GM23338 (cell line): ENCODE data around the gene GLI3. TPM values are rescaled to one million over a fixed set of nuclear protein-coding genes. Genes with fewer than 3 reads are reported as not detected.
A peak's percentile ranks its signal among the peaks of the same experiment; 100 is the strongest.

Experiments
- ATAC-seq: fragments of 200-7000 bp; cut with Tn5 transposase; 3 replicates; pipeline ENCODE4 v1.9.1; 2020
- DNase-seq: peaks from one replicate; pipeline ENCODE4 v3.0.0-alpha.2; 2015; ENCODE audit warnings: low spot score
- H2AFZ ChIP-seq: fragments of 200-600 bp; sonication (generic); 2 replicates; pipeline ENCODE4 v1.8.0; 2016; ENCODE audit warnings: antibody characterized with exemption, mild to moderate bottlenecking, moderate library complexity
- H3F3A ChIP-seq: fragments of 200-600 bp; sonication (generic); replicated peaks from 2 replicates; pipeline ENCODE4 v1.8.0; 2017; ENCODE audit warnings: antibody characterized with exemption, mixed run types, low read depth
- H3K27ac ChIP-seq: fragments of 200-600 bp; sonication (generic); 2 replicates; pipeline ENCODE4 v1.6.1; 2016; ENCODE audit warnings: low read depth
- H3K27me3 ChIP-seq: fragments of 200-600 bp; sonication (generic); 2 replicates; pipeline ENCODE4 v1.8.0; 2016; ENCODE audit warnings: mild to moderate bottlenecking, mixed run types, moderate library complexity; ENCODE audit not compliant: insufficient read depth
- H3K36me3 ChIP-seq: fragments of 200-600 bp; sonication (generic); 2 replicates; pipeline ENCODE4 v1.8.0; 2016; ENCODE audit warnings: mild to moderate bottlenecking; ENCODE audit not compliant: insufficient read depth
- H3K4me1 ChIP-seq: fragments of 200-600 bp; sonication (generic); 2 replicates; pipeline ENCODE4 v1.8.0; 2016; ENCODE audit warnings: mild to moderate bottlenecking, moderate library complexity; ENCODE audit not compliant: insufficient read depth
- H3K4me2 ChIP-seq: fragments of 200-600 bp; sonication (generic); 2 replicates; pipeline ENCODE4 v1.7.1; 2017; ENCODE audit warnings: mixed run types
- H3K4me3 ChIP-seq: fragments of 200-600 bp; sonication (generic); 2 replicates; pipeline ENCODE4 v1.6.1; 2016; ENCODE audit warnings: mixed run types
- H3K79me2 ChIP-seq: fragments of 200-600 bp; sonication (generic); replicated peaks from 2 replicates; pipeline ENCODE4 v1.8.0; 2017; ENCODE audit warnings: mild to moderate bottlenecking; ENCODE audit not compliant: insufficient read depth
- H3K9me2 ChIP-seq: fragments of 200-600 bp; sonication (generic); 2 replicates; pipeline ENCODE4 v1.8.0; 2017; ENCODE audit not compliant: insufficient read depth
- H4K20me1 ChIP-seq: fragments of 200-600 bp; sonication (generic); replicated peaks from 2 replicates; pipeline ENCODE4 v1.8.0; 2017; ENCODE audit warnings: mild to moderate bottlenecking; ENCODE audit not compliant: insufficient read depth
- H3K27ac Mint-ChIP-seq: 2 replicates; pipeline ENCODE4 v1.8.0; 2020; ENCODE audit warnings: inconsistent platforms, mild to moderate bottlenecking, moderate library complexity, mixed read lengths
- H3K27me3 Mint-ChIP-seq: 3 replicates; pipeline ENCODE4 v1.8.0; 2022; ENCODE audit warnings: low read depth, mild to moderate bottlenecking, moderate library complexity, mixed read lengths, inconsistent platforms; ENCODE audit not compliant: insufficient read depth, poor library complexity
- H3K36me3 Mint-ChIP-seq: 3 replicates; pipeline ENCODE4 v1.8.0; 2021; ENCODE audit warnings: low read depth, mild to moderate bottlenecking, inconsistent platforms, moderate library complexity, mixed read lengths
- H3K4me1 Mint-ChIP-seq: 3 replicates; pipeline ENCODE4 v1.8.0; 2020; ENCODE audit warnings: mild to moderate bottlenecking, inconsistent platforms, mixed read lengths
- H3K4me3 Mint-ChIP-seq: 3 replicates; pipeline ENCODE4 v1.8.0; 2021; ENCODE audit warnings: moderate library complexity, mild to moderate bottlenecking, inconsistent platforms, mixed read lengths
- H3K9me3 Mint-ChIP-seq: 3 replicates; pipeline ENCODE4 v1.8.0; 2020; ENCODE audit warnings: moderate library complexity, mild to moderate bottlenecking, inconsistent platforms, mixed read lengths
- CTCF ChIP-seq, 2 experiments: fragments of 200-600 bp in 1 of 2; sonication (generic) in 1 of 2; conservative IDR thresholded peaks; 2 replicates each; pipeline versions ENCODE4 v1.5.1 to v1.6.1; 2016 to 2017; ENCODE audit warnings: antibody characterized with exemption in 2 of 2, low read depth in 2 of 2, mild to moderate bottlenecking in 2 of 2, moderate library complexity in 1 of 2
- ETS1 ChIP-seq: IDR thresholded peaks from 2 replicates; pipeline ENCODE4 v1.6.1; 2016; ENCODE audit warnings: antibody characterized with exemption
- EZH2 ChIP-seq: fragments of 200-600 bp; sonication (generic); IDR thresholded peaks from one replicate; pipeline ENCODE4 v1.8.0; 2017; ENCODE audit warnings: antibody characterized with exemption, mild to moderate bottlenecking, low read depth; ENCODE audit not compliant: unreplicated experiment
- EZH2phosphoT487 ChIP-seq: fragments of 200-600 bp; sonication (generic); IDR thresholded peaks from one replicate; pipeline ENCODE4 v1.8.1; 2018; ENCODE audit warnings: antibody characterized with exemption; ENCODE audit not compliant: unreplicated experiment
- NANOG ChIP-seq: IDR thresholded peaks from 2 replicates; pipeline ENCODE4 v1.6.1; 2016; ENCODE audit warnings: antibody characterized with exemption, borderline replicate concordance
- POLR2AphosphoS5 ChIP-seq: IDR thresholded peaks from 2 replicates; pipeline ENCODE4 v1.6.1; 2016; ENCODE audit warnings: antibody characterized with exemption, low read depth
- ZNF114 ChIP-seq: fragments of 250-450 bp; sonication (Bioruptor Pico); IDR thresholded peaks from 2 replicates; pipeline ENCODE4 v1.5.0; 2020; ENCODE audit warnings: mild to moderate bottlenecking, moderate library complexity
- polyA plus RNA-seq: library from polyadenylated mRNA; unstranded; fragments of >200 nt; fragmentation: Nextera tagmentation; extraction: Ambion mirVana; gene quantifications from 2 replicates; pipeline ENCODE4 v1.2.1, GENCODE V29; 2016
- total RNA-seq: library from RNA; depleted of rRNA; stranded (reverse); fragments of >200 nt; shearing (Covaris generic); gene quantifications from 2 replicates; pipeline ENCODE4 v1.2.3, GENCODE V29; 2014
- TF ChIP-seq, protein P1 (sequence below): IDR thresholded peaks from one replicate; pipeline ENCODE4 v1.6.1; 2018; ENCODE audit warnings: antibody characterized with exemption; ENCODE audit not compliant: unreplicated experiment
- TF ChIP-seq, protein P2 (sequence below): fragments of 250-450 bp; sonication (Bioruptor Pico); IDR thresholded peaks from 2 replicates; pipeline ENCODE4 v1.5.0; 2020; ENCODE audit warnings: mild to moderate bottlenecking, moderate library complexity

The GLI3 gene
- total and polyA plus RNA-seq, 2 experiments from 2014 or later = 16.1 to 17.9 TPM

DNA sequence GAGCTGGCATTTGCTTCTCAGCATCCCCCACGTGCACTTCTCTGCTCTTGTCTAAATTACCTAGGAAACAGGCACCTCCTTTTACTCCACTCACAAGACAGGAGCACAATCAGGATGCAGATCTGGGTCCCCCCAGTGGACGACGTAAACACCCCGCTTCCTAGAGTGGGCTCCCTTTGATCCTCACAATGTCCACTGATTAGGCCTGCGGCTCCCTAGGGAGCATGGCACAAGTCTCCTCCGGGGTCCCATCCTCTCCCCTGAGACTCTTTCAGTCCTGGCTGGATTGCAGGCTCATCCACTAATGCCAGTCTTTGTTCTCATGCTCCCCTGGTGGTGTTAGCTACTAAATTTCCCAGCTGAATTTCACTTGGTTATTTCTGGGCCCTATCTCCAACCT, 98.3 kb downstream of the GLI3 start:
- Histone ChIP-seq H3F3A (no peaks in the 10 kb centered on the region), H3K79me2 (peaks cover 19% of the 10 kb centered on the region), H4K20me1 (no peaks in the 10 kb centered on the region; the same call in 1 of the 2 replicates), H3K27ac (no peak overlapping the region), H2AFZ (no peak overlapping the region), H3K27me3 (no peaks in the 10 kb centered on the region), H3K4me2 (no peak overlapping the region), H3K36me3 (no peaks in the 10 kb centered on the region), H3K4me1 (peaks cover 7% of the 10 kb centered on the region), H3K4me3 (no peak overlapping the region), H3K9me2 (no peaks in the 10 kb centered on the region)
- Mint-ChIP-seq H3K4me1 (peaks cover 39% of the 10 kb centered on the region), H3K9me3 (no peaks in the 10 kb centered on the region), H3K27ac (no peak overlapping the region), H3K27me3 (peaks cover 3% of the 10 kb centered on the region), H3K4me3 (no peak overlapping the region), H3K36me3 (peaks cover 4% of the 10 kb centered on the region; the same call in 1 of the 3 replicates)
- peak; percentile 26 to 34; a peak in 2 of 4 replicates for TF ChIP-seq CTCF (conservative IDR thresholded peaks at IDR 0.05; ENCODE audit: low read depth in 2 of 2)
- TF ChIP-seq EZH2phosphoT487 = no peak
- TF ChIP-seq, protein P1, sequence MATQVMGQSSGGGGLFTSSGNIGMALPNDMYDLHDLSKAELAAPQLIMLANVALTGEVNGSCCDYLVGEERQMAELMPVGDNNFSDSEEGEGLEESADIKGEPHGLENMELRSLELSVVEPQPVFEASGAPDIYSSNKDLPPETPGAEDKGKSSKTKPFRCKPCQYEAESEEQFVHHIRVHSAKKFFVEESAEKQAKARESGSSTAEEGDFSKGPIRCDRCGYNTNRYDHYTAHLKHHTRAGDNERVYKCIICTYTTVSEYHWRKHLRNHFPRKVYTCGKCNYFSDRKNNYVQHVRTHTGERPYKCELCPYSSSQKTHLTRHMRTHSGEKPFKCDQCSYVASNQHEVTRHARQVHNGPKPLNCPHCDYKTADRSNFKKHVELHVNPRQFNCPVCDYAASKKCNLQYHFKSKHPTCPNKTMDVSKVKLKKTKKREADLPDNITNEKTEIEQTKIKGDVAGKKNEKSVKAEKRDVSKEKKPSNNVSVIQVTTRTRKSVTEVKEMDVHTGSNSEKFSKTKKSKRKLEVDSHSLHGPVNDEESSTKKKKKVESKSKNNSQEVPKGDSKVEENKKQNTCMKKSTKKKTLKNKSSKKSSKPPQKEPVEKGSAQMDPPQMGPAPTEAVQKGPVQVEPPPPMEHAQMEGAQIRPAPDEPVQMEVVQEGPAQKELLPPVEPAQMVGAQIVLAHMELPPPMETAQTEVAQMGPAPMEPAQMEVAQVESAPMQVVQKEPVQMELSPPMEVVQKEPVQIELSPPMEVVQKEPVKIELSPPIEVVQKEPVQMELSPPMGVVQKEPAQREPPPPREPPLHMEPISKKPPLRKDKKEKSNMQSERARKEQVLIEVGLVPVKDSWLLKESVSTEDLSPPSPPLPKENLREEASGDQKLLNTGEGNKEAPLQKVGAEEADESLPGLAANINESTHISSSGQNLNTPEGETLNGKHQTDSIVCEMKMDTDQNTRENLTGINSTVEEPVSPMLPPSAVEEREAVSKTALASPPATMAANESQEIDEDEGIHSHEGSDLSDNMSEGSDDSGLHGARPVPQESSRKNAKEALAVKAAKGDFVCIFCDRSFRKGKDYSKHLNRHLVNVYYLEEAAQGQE = no peak
- peak; percentile 93 for ATAC-seq
- peak; percentile 45 for DNase-seq

DNA sequence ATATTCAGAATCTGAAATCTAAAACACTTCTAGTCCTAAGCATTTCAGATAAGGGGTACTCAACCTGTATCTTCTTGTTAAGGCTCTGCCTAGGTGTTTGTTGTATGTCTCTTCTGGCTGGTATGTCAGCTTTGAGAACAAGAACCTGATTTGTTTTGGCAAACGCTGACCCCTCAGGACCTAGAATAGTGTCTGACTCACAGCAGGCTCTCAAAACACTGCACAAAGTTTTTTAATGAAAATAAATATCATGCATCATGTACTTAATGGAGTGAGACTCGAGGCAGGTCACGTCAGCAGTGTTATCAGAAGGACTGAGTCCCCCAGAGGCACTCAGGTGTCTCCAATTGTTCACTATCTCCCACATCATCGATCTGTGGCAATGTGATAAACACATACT, 99.1 kb downstream of the GLI3 start:
- no peak overlapping the region for H3K27ac Mint-ChIP-seq
- Histone ChIP-seq H2AFZ (no peak overlapping the region), H3K9me2 (no peaks in the 10 kb centered on the region), H3K27ac (no peak overlapping the region), H3K4me2 (no peak overlapping the region), H3F3A (no peaks in the 10 kb centered on the region), H4K20me1 (no peaks in the 10 kb centered on the region; the same call in 1 of the 2 replicates), H3K79me2 (peaks cover 19% of the 10 kb centered on the region), H3K4me3 (no peak overlapping the region), H3K36me3 (no peaks in the 10 kb centered on the region), H3K4me1 (peaks cover 7% of the 10 kb centered on the region), H3K27me3 (no peaks in the 10 kb centered on the region)
- peaks cover 3% of the 10 kb centered on the region for H3K27me3 Mint-ChIP-seq
- H3K4me3 Mint-ChIP-seq = no peak overlapping the region
- ATAC-seq (no peak), DNase-seq (no peak)
- H3K4me1 Mint-ChIP-seq = peaks cover 41% of the 10 kb centered on the region
- H3K9me3 Mint-ChIP-seq = no peaks in the 10 kb centered on the region
- H3K36me3 Mint-ChIP-seq = peaks cover 4% of the 10 kb centered on the region; the same call in 1 of the 3 replicates
- no peak for TF ChIP-seq NANOG
- no peak for TF ChIP-seq EZH2phosphoT487
- no peak for TF ChIP-seq ETS1
- no peak for TF ChIP-seq ZNF114 (CRISPR knock-in tag)
- no peak for TF ChIP-seq POLR2AphosphoS5
- TF ChIP-seq, protein P2, sequence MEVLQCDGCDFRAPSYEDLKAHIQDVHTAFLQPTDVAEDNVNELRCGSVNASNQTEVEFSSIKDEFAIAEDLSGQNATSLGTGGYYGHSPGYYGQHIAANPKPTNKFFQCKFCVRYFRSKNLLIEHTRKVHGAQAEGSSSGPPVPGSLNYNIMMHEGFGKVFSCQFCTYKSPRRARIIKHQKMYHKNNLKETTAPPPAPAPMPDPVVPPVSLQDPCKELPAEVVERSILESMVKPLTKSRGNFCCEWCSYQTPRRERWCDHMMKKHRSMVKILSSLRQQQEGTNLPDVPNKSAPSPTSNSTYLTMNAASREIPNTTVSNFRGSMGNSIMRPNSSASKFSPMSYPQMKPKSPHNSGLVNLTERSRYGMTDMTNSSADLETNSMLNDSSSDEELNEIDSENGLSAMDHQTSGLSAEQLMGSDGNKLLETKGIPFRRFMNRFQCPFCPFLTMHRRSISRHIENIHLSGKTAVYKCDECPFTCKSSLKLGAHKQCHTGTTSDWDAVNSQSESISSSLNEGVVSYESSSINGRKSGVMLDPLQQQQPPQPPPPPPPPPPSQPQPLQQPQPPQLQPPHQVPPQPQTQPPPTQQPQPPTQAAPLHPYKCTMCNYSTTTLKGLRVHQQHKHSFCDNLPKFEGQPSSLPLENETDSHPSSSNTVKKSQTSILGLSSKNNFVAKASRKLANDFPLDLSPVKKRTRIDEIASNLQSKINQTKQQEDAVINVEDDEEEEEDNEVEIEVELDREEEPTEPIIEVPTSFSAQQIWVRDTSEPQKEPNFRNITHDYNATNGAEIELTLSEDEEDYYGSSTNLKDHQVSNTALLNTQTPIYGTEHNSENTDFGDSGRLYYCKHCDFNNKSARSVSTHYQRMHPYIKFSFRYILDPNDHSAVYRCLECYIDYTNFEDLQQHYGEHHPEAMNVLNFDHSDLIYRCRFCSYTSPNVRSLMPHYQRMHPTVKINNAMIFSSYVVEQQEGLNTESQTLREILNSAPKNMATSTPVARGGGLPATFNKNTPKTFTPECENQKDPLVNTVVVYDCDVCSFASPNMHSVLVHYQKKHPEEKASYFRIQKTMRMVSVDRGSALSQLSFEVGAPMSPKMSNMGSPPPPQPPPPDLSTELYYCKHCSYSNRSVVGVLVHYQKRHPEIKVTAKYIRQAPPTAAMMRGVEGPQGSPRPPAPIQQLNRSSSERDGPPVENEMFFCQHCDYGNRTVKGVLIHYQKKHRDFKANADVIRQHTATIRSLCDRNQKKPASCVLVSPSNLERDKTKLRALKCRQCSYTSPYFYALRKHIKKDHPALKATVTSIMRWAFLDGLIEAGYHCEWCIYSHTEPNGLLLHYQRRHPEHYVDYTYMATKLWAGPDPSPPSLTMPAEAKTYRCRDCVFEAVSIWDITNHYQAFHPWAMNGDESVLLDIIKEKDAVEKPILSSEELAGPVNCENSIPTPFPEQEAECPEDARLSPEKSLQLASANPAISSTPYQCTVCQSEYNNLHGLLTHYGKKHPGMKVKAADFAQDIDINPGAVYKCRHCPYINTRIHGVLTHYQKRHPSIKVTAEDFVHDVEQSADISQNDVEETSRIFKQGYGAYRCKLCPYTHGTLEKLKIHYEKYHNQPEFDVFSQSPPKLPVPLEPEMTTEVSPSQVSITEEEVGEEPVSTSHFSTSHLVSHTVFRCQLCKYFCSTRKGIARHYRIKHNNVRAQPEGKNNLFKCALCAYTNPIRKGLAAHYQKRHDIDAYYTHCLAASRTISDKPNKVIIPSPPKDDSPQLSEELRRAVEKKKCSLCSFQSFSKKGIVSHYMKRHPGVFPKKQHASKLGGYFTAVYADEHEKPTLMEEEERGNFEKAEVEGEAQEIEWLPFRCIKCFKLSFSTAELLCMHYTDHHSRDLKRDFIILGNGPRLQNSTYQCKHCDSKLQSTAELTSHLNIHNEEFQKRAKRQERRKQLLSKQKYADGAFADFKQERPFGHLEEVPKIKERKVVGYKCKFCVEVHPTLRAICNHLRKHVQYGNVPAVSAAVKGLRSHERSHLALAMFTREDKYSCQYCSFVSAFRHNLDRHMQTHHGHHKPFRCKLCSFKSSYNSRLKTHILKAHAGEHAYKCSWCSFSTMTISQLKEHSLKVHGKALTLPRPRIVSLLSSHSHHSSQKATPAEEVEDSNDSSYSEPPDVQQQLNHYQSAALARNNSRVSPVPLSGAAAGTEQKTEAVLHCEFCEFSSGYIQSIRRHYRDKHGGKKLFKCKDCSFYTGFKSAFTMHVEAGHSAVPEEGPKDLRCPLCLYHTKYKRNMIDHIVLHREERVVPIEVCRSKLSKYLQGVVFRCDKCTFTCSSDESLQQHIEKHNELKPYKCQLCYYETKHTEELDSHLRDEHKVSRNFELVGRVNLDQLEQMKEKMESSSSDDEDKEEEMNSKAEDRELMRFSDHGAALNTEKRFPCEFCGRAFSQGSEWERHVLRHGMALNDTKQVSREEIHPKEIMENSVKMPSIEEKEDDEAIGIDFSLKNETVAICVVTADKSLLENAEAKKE (CRISPR knock-in tag) = no peak
- no peak for TF ChIP-seq EZH2
